Astrocyte (in vitro differentiated cells and primary cell): ENCODE results near the gene KCNQ1. TPM values are rescaled to one million over a fixed set of nuclear protein-coding genes. Genes with fewer than 3 reads are reported as not detected.

Source experiments
- DNase-seq: peaks from one replicate; pipeline ENCODE4 v3.0.0-alpha.2; 2010; ENCODE audit warnings: low read depth
- FAIRE-seq: peaks from 2 replicates; lab custom pipeline; 2011; peaks lifted over from hg19 to GRCh38; lab: Jason Lieb, UNC
- H2AFZ ChIP-seq: 2 replicates; pipeline ENCODE4 v1.6.0; 2012; ENCODE audit warnings: low read depth, low read length, inconsistent platforms
- H3K27ac ChIP-seq: 2 replicates; pipeline ENCODE4 v1.5.1; 2011; ENCODE audit warnings: low read depth, low read length, inconsistent platforms
- H3K27me3 ChIP-seq: 2 replicates; pipeline ENCODE4 v1.6.0; 2011; ENCODE audit warnings: low read length, inconsistent platforms; ENCODE audit not compliant: insufficient read depth
- H3K36me3 ChIP-seq: 2 replicates; pipeline ENCODE4 v1.5.1; 2011; ENCODE audit warnings: low read length, inconsistent platforms; ENCODE audit not compliant: insufficient read depth
- H3K4me1 ChIP-seq: 2 replicates; pipeline ENCODE4 v1.5.1; 2011; ENCODE audit warnings: low read length, inconsistent platforms; ENCODE audit not compliant: insufficient read depth
- H3K4me2 ChIP-seq: 2 replicates; pipeline ENCODE4 v1.6.0; 2012; ENCODE audit warnings: low read length, inconsistent platforms
- H3K4me3 ChIP-seq: 2 replicates; pipeline ENCODE4 v1.5.1; 2011; ENCODE audit warnings: low read depth, mild to moderate bottlenecking, low read length, inconsistent platforms; ENCODE audit not compliant: insufficient read depth
- H3K79me2 ChIP-seq: 2 replicates; pipeline ENCODE4 v1.6.0; 2012; ENCODE audit warnings: mild to moderate bottlenecking, low read length, inconsistent platforms; ENCODE audit not compliant: insufficient read depth
- H3K9ac ChIP-seq: 2 replicates; pipeline ENCODE4 v1.6.0; 2012; ENCODE audit warnings: mild to moderate bottlenecking, low read length, inconsistent platforms
- H3K9me3 ChIP-seq: 2 replicates; pipeline ENCODE4 v1.5.1; 2012; ENCODE audit warnings: low read depth, mild to moderate bottlenecking, low read length, inconsistent platforms; ENCODE audit not compliant: insufficient read depth
- H4K20me1 ChIP-seq: 2 replicates; pipeline ENCODE4 v1.6.0; 2012; ENCODE audit warnings: low read length, inconsistent platforms; ENCODE audit not compliant: insufficient read depth
- H3K27ac Mint-ChIP-seq: one replicate; pipeline ENCODE4 v1.8.0; 2021; ENCODE audit warnings: mild to moderate bottlenecking, mixed read lengths; ENCODE audit not compliant: unreplicated experiment
- H3K27me3 Mint-ChIP-seq: one replicate; pipeline ENCODE4 v1.8.0; 2021; ENCODE audit warnings: low read depth, mixed read lengths; ENCODE audit not compliant: unreplicated experiment
- H3K36me3 Mint-ChIP-seq: one replicate; pipeline ENCODE4 v1.8.0; 2021; ENCODE audit warnings: low read depth, mixed read lengths; ENCODE audit not compliant: unreplicated experiment
- H3K4me1 Mint-ChIP-seq: one replicate; pipeline ENCODE4 v1.8.0; 2021; ENCODE audit warnings: low read depth, mixed read lengths; ENCODE audit not compliant: unreplicated experiment
- H3K4me3 Mint-ChIP-seq: one replicate; pipeline ENCODE4 v1.8.0; 2021; ENCODE audit warnings: mild to moderate bottlenecking, moderate library complexity, mixed read lengths; ENCODE audit not compliant: unreplicated experiment
- H3K9me3 Mint-ChIP-seq: one replicate; pipeline ENCODE4 v1.8.0; 2021; ENCODE audit warnings: mild to moderate bottlenecking, mixed read lengths; ENCODE audit not compliant: unreplicated experiment
- CTCF ChIP-seq: IDR thresholded peaks from 2 replicates; pipeline ENCODE4 v1.5.1; 2011; ENCODE audit warnings: low read depth, mild to moderate bottlenecking, inconsistent platforms, low read length, moderate library complexity; ENCODE audit not compliant: insufficient read depth
- EZH2 ChIP-seq: IDR thresholded peaks from 2 replicates; pipeline ENCODE4 v1.6.1; 2012; ENCODE audit warnings: mild to moderate bottlenecking, low read length, inconsistent platforms; ENCODE audit not compliant: insufficient read depth
- total RNA-seq: library from RNA; stranded (reverse); gene quantifications from 2 replicates; pipeline ENCODE4 v1.2.1, GENCODE V29; 2021

KCNQ1 gene
- total RNA-seq, 1 donor from 2014 or later, result not detected

- TF ChIP-seq CTCF, result no peak
- TF ChIP-seq EZH2, result no peak
- no peak for DNase-seq
- Histone ChIP-seq H3K36me3 (no peaks in the 10 kb centered on the region), H4K20me1 (peaks cover 64% of the 10 kb centered on the region), H3K4me3 (peak overlapping the region; percentile 71), H3K4me1 (peaks cover 7% of the 10 kb centered on the region), H3K79me2 (peaks cover 69% of the 10 kb centered on the region), H3K27ac (no peak overlapping the region), H3K9me3 (no peaks in the 10 kb centered on the region), H2AFZ (no peak overlapping the region), H3K4me2 (peak overlapping the region; percentile 83), H3K27me3 (peaks cover under 1% of the 10 kb centered on the region), H3K9ac (peak overlapping the region; percentile 84)
- peaks cover 17% of the 10 kb centered on the region for H3K4me1 Mint-ChIP-seq
- H3K27ac Mint-ChIP-seq, result no peak overlapping the region
- H3K27me3 Mint-ChIP-seq, result peaks cover 25% of the 10 kb centered on the region
- H3K9me3 Mint-ChIP-seq, result peaks cover 10% of the 10 kb centered on the region
- peaks cover 7% of the 10 kb centered on the region for H3K36me3 Mint-ChIP-seq
- H3K4me3 Mint-ChIP-seq, result peak overlapping the region; percentile 99
- no peak for FAIRE-seq
Observed at GRCh38 chr11:2697866-2698265, 253.1 kb downstream of the KCNQ1 start.

GRCh38 chr11:2698386-2699184, 253.8 kb downstream of the KCNQ1 start:
- H3K9ac ChIP-seq, result peak overlapping the region; percentile 84
- peaks cover 62% of the 10 kb centered on the region for H3K79me2 ChIP-seq
- peak overlapping the region; percentile 83 for H3K4me2 ChIP-seq
- DNase-seq (no peak), FAIRE-seq (no peak)
- H3K36me3 ChIP-seq, result no peaks in the 10 kb centered on the region
- no peak overlapping the region for H2AFZ ChIP-seq
- peak overlapping the region; percentile 99 for H3K4me3 Mint-ChIP-seq
- H3K9me3 Mint-ChIP-seq, result peaks cover 10% of the 10 kb centered on the region
- H3K27me3 ChIP-seq, result peaks cover 2% of the 10 kb centered on the region
- H3K36me3 Mint-ChIP-seq, result peaks cover 7% of the 10 kb centered on the region
- H4K20me1 ChIP-seq, result peaks cover 57% of the 10 kb centered on the region
- H3K4me3 ChIP-seq, result peak overlapping the region; percentile 71
- H3K27ac ChIP-seq, result peak overlapping the region; percentile 3
- peak overlapping the region; percentile 80 for H3K27ac Mint-ChIP-seq
- H3K4me1 ChIP-seq, result peaks cover 7% of the 10 kb centered on the region
- TF ChIP-seq CTCF, result no peak
- no peak for TF ChIP-seq EZH2
- H3K9me3 ChIP-seq, result no peaks in the 10 kb centered on the region
- H3K4me1 Mint-ChIP-seq, result peaks cover 14% of the 10 kb centered on the region
- H3K27me3 Mint-ChIP-seq, result peaks cover 28% of the 10 kb centered on the region

GRCh38 chr11:2699185-2699530, 254.3 kb downstream of the KCNQ1 start:
- peaks cover 4% of the 10 kb centered on the region for H3K27me3 ChIP-seq
- peak overlapping the region; percentile 80 for H3K27ac Mint-ChIP-seq
- H3K9me3 ChIP-seq, result no peaks in the 10 kb centered on the region
- H4K20me1 ChIP-seq, result peaks cover 51% of the 10 kb centered on the region
- H3K36me3 Mint-ChIP-seq, result peaks cover 7% of the 10 kb centered on the region
- peak overlapping the region; percentile 80 for H3K27ac ChIP-seq
- TF ChIP-seq EZH2 (no peak), CTCF (no peak)
- peak overlapping the region; percentile 84 for H3K9ac ChIP-seq
- peaks cover 56% of the 10 kb centered on the region for H3K79me2 ChIP-seq
- H2AFZ ChIP-seq, result no peak overlapping the region
- H3K4me1 ChIP-seq, result peaks cover 7% of the 10 kb centered on the region
- H3K36me3 ChIP-seq, result no peaks in the 10 kb centered on the region
- peak overlapping the region; percentile 99 for H3K4me3 Mint-ChIP-seq
- H3K27me3 Mint-ChIP-seq, result peaks cover 30% of the 10 kb centered on the region
- H3K4me1 Mint-ChIP-seq, result peaks cover 16% of the 10 kb centered on the region
- H3K9me3 Mint-ChIP-seq, result peaks cover 10% of the 10 kb centered on the region
- no peak for DNase-seq
- H3K4me2 ChIP-seq, result peak overlapping the region; percentile 83
- H3K4me3 ChIP-seq, result peak overlapping the region; percentile 71
- no peak for FAIRE-seq
